Prostate gland (tissue), 2 donors: ENCODE results near the gene BTBD18. TPM values are rescaled to one million over a fixed set of nuclear protein-coding genes. Genes with fewer than 3 reads are reported as not detected.

Source experiments
- DNase-seq: peaks from one replicate; pipeline ENCODE4 v3.0.0-alpha.2; 2019; ENCODE audit warnings: low spot score
- H3K27ac ChIP-seq, 2 donors: fragments of 200-600 bp; sonication (generic); 2 replicates each; pipeline ENCODE4 v1.5.1; 2017 to 2019
- H3K27me3 ChIP-seq: fragments of 200-600 bp; sonication (generic); replicated peaks from 2 replicates; pipeline ENCODE4 v1.5.1; 2019; ENCODE audit not compliant: insufficient read depth
- H3K36me3 ChIP-seq, 2 donors: fragments of 200-600 bp; sonication (generic); 1 replicate in 1 of 2; 2 replicates in 1 of 2; pipeline versions ENCODE4 v1.5.1 to v1.8.1; 2017 to 2019
- H3K4me1 ChIP-seq: fragments of 200-600 bp; sonication (generic); replicated peaks from 2 replicates; pipeline ENCODE4 v1.5.1; 2019
- H3K4me3 ChIP-seq, 2 donors: fragments of 200-600 bp; sonication (generic); 2 replicates each; pipeline ENCODE4 v1.5.1; 2017 to 2019
- H3K9me3 ChIP-seq: fragments of 200-600 bp; sonication (generic); 2 replicates; pipeline ENCODE4 v1.5.1; 2017
- POLR2A ChIP-seq: fragments of 450-650 bp; IDR thresholded peaks from one replicate; pipeline ENCODE4 v1.6.1; 2016; ENCODE audit warnings: antibody characterized with exemption, mild to moderate bottlenecking
- POLR2AphosphoS5 ChIP-seq: sonication (generic); formaldehyde crosslinking; IDR thresholded peaks from one replicate; pipeline ENCODE4 v1.6.1; 2017; ENCODE audit warnings: antibody characterized with exemption
- WGBS: methylation state at CpG from one replicate; pipeline ENCODE4 v1.1.5; 2018; 5-methylcytosine and 5-hydroxymethylcytosine counted together
- intact Hi-C: fragments of 100-400 bp; cut with DNase I; formaldehyde crosslinking; loops from one replicate; pipeline ENCODE4 v1.14.2; 2022
- total RNA-seq, 2 donors: library from RNA; depleted of rRNA; stranded (reverse); fragments of >200 nt; gene quantifications; one replicate each; pipeline ENCODE4 v1.1.0, GENCODE V29; 2016
- TF ChIP-seq, protein P1 (sequence below), 4 experiments: fragments of 200-600 bp in 2 of 4; fragments of 450-650 bp in 2 of 4; sonication (generic) in 2 of 4; IDR thresholded peaks; 1 replicate in 3 of 4; 2 replicates in 1 of 4; pipeline ENCODE4 v1.5.1; 2016 to 2019; ENCODE audit warnings: antibody characterized with exemption in 4 of 4, mild to moderate bottlenecking in 2 of 4, moderate library complexity in 2 of 4

BTBD18 gene
- total RNA-seq, 2 donors from 2014 or later: 1.0 TPM; not detected in 1

DNA sequence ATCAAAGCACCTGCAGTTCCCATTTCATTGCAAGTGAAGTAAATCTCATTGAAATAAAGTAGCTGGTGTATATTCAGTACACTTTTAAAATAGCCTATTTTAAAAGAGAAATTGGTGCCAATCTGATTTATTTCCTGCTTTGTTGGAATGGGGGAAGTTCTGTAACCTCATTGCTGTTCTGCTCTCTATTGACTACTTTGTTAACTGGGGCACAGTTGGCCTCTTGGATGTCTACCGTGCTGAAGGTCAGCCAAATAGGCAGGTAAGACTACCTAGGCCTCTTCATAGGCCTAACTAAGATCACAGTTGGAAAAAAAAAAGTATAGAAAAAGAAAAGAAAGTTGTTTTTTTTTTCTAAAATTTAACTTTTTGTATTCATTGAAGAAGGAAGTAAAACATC, 19.2 kb upstream of the BTBD18 start:
- no peak overlapping the region for H3K27ac ChIP-seq
- H3K4me3 ChIP-seq: no peak overlapping the region
- no peaks in the 10 kb centered on the region for H3K27me3 ChIP-seq
- intact Hi-C loops: no loop called here
- H3K36me3 ChIP-seq: no peaks in the 10 kb centered on the region
- no peak for DNase-seq
- H3K4me1 ChIP-seq: peaks cover 3% of the 10 kb centered on the region
- no peaks in the 10 kb centered on the region for H3K9me3 ChIP-seq
- 34% methylated on average over 1 of the region's 1 CpG for WGBS
- TF ChIP-seq POLR2AphosphoS5 (no peak), POLR2A (no peak)
- TF ChIP-seq, protein P1, sequence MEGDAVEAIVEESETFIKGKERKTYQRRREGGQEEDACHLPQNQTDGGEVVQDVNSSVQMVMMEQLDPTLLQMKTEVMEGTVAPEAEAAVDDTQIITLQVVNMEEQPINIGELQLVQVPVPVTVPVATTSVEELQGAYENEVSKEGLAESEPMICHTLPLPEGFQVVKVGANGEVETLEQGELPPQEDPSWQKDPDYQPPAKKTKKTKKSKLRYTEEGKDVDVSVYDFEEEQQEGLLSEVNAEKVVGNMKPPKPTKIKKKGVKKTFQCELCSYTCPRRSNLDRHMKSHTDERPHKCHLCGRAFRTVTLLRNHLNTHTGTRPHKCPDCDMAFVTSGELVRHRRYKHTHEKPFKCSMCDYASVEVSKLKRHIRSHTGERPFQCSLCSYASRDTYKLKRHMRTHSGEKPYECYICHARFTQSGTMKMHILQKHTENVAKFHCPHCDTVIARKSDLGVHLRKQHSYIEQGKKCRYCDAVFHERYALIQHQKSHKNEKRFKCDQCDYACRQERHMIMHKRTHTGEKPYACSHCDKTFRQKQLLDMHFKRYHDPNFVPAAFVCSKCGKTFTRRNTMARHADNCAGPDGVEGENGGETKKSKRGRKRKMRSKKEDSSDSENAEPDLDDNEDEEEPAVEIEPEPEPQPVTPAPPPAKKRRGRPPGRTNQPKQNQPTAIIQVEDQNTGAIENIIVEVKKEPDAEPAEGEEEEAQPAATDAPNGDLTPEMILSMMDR (IDR thresholded peaks at IDR 0.05): no peak

DNA sequence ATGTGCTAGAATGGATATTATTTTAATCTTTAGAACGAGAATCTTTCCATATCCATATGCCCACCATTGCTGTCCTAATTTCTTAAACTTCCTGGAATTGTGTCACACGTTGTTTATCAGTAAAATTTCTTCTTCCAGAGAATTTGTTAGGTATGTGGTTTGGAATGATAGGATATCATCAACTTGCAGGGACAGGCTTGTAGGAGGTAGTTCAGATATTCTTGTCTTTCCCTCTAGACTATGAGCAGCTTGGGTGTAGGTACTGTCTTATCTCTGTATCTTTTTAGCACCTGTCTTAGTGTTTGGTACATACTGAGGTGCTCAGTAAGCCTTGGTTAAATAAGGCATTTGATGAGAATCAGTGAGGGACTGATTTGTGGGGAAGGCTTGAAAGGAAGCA, 13.4 kb upstream of the BTBD18 start:
- peak overlapping the region; percentile 92 to 97 for H3K27ac ChIP-seq
- no peaks in the 10 kb centered on the region for H3K27me3 ChIP-seq
- DNase-seq: no peak
- intact Hi-C loops: loop anchor here (5.0 kb wide), 2 partner anchors 37 to 98 kb away; partner anchors contain the start of gene ZDHHC5
- no peaks in the 10 kb centered on the region for H3K9me3 ChIP-seq
- TF ChIP-seq, protein P1 (IDR thresholded peaks at IDR 0.05): no peak
- TF ChIP-seq POLR2AphosphoS5: no peak
- TF ChIP-seq POLR2A: no peak
- WGBS: 10% methylated on average over 2 of the region's 2 CpGs
- H3K36me3 ChIP-seq: no peaks in the 10 kb centered on the region
- peak overlapping the region; percentile 46 to 69 for H3K4me3 ChIP-seq
- H3K4me1 ChIP-seq: peaks cover 8% of the 10 kb centered on the region

DNA sequence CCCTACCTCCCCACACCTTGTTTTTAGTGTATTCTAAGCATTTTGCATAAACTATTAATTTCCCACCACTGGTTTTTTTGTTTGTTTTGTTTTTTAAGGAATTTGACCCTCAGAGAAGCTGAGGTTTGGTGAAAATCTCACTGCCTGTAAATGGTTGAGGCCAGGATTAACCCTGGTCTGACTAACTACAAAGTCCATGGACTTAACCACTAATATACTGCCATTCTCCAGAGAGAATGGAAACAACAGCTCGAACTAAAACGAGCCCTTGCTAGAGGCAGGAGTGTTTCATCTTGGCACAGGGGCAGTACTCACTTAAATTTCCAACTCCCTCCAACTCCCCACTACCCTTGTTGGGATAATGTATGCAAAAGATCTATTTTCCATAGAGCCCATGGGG, 12.9 kb upstream of the BTBD18 start:
- TF ChIP-seq, protein P1 (IDR thresholded peaks at IDR 0.05): no peak
- TF ChIP-seq POLR2AphosphoS5 (no peak), POLR2A (no peak)
- Histone ChIP-seq H3K36me3 (no peaks in the 10 kb centered on the region), H3K4me1 (peaks cover 8% of the 10 kb centered on the region), H3K27ac (peak overlapping the region; percentile 92 to 97), H3K9me3 (no peaks in the 10 kb centered on the region), H3K4me3 (peak overlapping the region; percentile 46 to 69), H3K27me3 (no peaks in the 10 kb centered on the region)
- intact Hi-C loops: loop anchor here (5.0 kb wide), 2 partner anchors 38 to 97 kb away; partner anchors contain the start of gene ZDHHC5
- no peak for DNase-seq
- 8% methylated on average over 2 of the region's 2 CpGs for WGBS

DNA sequence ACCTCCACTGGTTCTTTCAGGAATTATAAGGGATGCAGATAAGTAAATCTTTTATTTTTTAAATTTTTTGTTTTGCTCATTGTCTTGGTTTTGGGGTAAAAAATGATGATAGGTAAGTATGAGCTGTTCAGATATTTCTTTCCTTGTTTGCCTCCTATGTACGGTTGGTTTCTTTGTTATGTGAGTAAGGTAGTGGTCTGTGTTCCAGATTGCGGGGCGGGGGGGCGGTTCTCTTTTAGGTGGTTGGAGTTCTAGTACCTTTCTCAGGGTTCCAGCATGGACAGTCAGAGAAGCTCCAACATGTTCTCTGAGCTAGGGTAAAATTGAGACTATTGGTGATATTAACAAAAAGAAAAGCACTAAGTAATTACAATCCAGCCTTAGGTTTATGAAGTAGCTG, 12.4 kb upstream of the BTBD18 start:
- WGBS: 8% methylated on average over 4 of the region's 4 CpGs
- intact Hi-C loops: loop anchor here (5.0 kb wide), 2 partner anchors 38 to 97 kb away; partner anchors contain the start of gene ZDHHC5
- H3K9me3 ChIP-seq: no peaks in the 10 kb centered on the region
- H3K27me3 ChIP-seq: no peaks in the 10 kb centered on the region
- H3K36me3 ChIP-seq: no peaks in the 10 kb centered on the region
- TF ChIP-seq POLR2A (no peak), POLR2AphosphoS5 (no peak)
- TF ChIP-seq, protein P1 (IDR thresholded peaks at IDR 0.05): no peak
- peak overlapping the region; percentile 46 to 69 for H3K4me3 ChIP-seq
- peaks cover 8% of the 10 kb centered on the region for H3K4me1 ChIP-seq
- H3K27ac ChIP-seq: peak overlapping the region; percentile 92 to 97
- DNase-seq: no peak

DNA sequence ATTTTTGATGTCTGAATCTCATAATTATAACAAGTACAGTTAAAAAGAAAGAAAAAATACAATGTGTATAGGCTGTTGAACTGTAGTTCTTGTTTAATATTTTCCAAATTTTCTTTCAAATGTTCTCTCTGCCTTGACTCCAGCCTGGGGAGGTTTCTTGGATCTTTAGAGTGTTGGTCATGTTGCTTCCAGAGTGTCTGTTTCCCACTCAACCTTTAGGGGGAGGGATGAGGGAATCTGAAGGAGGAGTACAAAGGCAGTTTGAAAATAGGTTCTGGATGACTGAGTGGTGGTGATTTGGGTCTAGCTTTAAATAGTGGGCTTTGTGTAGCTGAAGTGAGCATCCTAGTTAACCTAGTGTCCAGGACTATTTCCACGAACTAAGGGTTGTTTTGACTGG, 11.9 kb upstream of the BTBD18 start:
- Histone ChIP-seq H3K27me3 (no peaks in the 10 kb centered on the region), H3K9me3 (no peaks in the 10 kb centered on the region), H3K4me3 (peak overlapping the region; percentile 46 to 69), H3K36me3 (no peaks in the 10 kb centered on the region), H3K4me1 (peaks cover 8% of the 10 kb centered on the region), H3K27ac (peak overlapping the region; percentile 92 to 97)
- WGBS: 4% methylated on average over 1 of the region's 1 CpG
- intact Hi-C loops: loop anchor here (5.0 kb wide), 2 partner anchors 39 to 96 kb away; partner anchors contain the start of gene ZDHHC5
- TF ChIP-seq POLR2A (peak; percentile 16), POLR2AphosphoS5 (peak; percentile 58)
- TF ChIP-seq, protein P1 (IDR thresholded peaks at IDR 0.05): peak in 2 of 4 experiments; percentile 41
- DNase-seq: peak; percentile 15
